ENCODE data around the gene ADAM17.
"Not testable (repeated sequence)": the region's sequence is repeated elsewhere in the genome, so short reads cannot be mapped to it uniquely, and the experiment has no call there.

ADAM17 gene

DNA sequence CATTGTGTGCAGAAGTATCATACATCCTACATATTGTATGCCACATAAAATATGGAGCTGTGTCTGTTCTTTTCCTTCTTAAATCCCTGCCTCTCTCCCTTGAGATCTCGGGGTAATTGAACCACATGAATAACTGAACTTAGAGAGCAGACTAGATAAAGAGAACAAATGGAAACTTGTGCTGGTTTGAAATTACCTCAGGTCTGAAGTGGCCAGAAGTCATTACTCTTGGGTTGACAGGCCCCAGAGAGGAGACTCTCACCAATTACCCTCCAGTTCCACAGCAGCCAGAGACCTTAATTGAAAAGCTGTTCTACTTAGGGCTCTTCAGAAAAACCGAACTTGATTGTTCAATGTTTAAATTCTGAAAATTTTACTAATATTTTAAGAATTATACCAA is 5.0 kb upstream of the ADAM17 start:
- H3K4me3 ChIP-seq (ENCODE audit: low read length), result no peak overlapping the region
- H3K4me1 ChIP-seq (ENCODE audit: insufficient read depth, low read length), result peaks cover 7% of the 10 kb centered on the region
- H3K9ac ChIP-seq (ENCODE audit: low read depth, low read length), result no peak overlapping the region
- no peaks in the 10 kb centered on the region for H3K27me3 ChIP-seq (ENCODE audit: insufficient read depth, low read length)
- H3K36me3 ChIP-seq (ENCODE audit: insufficient read depth, low read length), result 0 out of 2 replicates have a peak, but pooled peaks cover 8% of the 10 kb centered on the region
- H3K27ac ChIP-seq (ENCODE audit: low read depth, low read length), result no peak overlapping the region
- no peaks in the 10 kb centered on the region for H3K9me3 ChIP-seq (ENCODE audit: insufficient read depth, low read depth, low read length)
- 100% methylated on average over 1 of the region's 2 CpGs for WGBS

DNA sequence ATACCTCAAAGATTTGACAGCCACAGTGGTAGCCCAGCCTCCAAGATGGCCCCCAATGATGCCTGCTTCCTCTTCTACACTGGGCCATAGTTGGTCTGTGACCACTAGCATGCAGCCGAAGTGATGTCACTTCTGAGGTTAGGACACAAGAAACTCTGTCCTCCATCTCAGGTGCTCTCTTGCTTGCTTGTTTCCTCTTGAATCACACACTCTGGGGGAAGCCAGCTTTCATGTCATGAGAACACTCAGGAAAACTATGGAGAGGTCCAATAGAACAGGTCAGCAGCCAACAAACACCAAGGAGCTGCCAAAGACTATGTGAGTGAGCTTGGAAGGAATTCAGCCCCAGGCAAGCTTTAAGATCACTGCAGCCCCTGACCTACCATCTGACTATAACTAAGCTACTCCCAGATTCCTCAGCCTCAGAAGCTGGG is 3.3 kb upstream of the ADAM17 start:
- Histone ChIP-seq H3K36me3 (ENCODE audit: insufficient read depth, low read length) (0 out of 2 replicates have a peak, but pooled peaks cover 8% of the 10 kb centered on the region), H3K4me3 (ENCODE audit: low read length) (no peak overlapping the region), H3K4me1 (ENCODE audit: insufficient read depth, low read length) (peaks cover 15% of the 10 kb centered on the region), H3K27me3 (ENCODE audit: insufficient read depth, low read length) (no peaks in the 10 kb centered on the region), H3K9ac (ENCODE audit: low read depth, low read length) (no peak overlapping the region), H3K27ac (ENCODE audit: low read depth, low read length) (no peak overlapping the region), H3K9me3 (ENCODE audit: insufficient read depth, low read depth, low read length) (no peaks in the 10 kb centered on the region)
- WGBS, result 95% methylated on average over 1 of the region's 1 CpG

DNA sequence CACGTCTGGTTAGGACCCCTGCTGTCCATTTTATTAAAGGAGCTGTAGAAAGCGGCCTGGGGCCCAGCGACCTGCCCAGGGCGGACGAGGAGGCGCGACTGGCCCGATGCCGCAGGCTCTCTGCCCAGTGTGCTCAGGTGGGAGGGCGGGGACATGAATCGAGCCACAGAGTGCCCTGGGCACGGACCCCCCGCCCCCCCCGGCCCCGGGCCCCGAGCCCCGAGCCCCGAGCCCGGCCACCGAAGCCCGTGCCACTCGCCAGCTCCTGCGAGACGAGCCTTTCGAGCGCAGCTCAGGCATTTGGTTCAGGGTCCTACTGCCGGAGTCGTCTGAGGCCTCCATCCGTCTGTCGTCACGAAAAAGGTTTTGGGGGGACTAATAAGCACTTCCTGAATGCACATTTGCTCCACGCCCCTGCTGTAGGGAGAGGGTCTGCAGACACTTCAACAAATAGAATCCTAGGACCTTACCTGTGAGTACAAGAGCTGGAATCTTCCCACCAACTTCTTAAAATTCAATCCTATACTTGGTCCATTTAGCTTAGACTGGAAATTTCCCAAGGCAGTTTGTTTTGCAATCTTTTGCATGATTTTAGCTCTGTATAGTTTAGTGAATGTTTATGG is 602 bp upstream of the ADAM17 start:
- under 1% methylated on average over 31 of the region's 32 CpGs for WGBS
- no peaks in the 10 kb centered on the region for H3K9me3 ChIP-seq (ENCODE audit: insufficient read depth, low read depth, low read length)
- H3K36me3 ChIP-seq (ENCODE audit: insufficient read depth, low read length), result 0 out of 2 replicates have a peak, but pooled peaks cover 8% of the 10 kb centered on the region
- H3K4me1 ChIP-seq (ENCODE audit: insufficient read depth, low read length), result peaks cover 25% of the 10 kb centered on the region
- H3K4me3 ChIP-seq (ENCODE audit: low read length), result peak overlapping the region; percentile 94
- peak overlapping the region; percentile 94 for H3K9ac ChIP-seq (ENCODE audit: low read depth, low read length)
- H3K27me3 ChIP-seq (ENCODE audit: insufficient read depth, low read length), result no peaks in the 10 kb centered on the region
- peak overlapping the region; percentile 97 for H3K27ac ChIP-seq (ENCODE audit: low read depth, low read length)

DNA sequence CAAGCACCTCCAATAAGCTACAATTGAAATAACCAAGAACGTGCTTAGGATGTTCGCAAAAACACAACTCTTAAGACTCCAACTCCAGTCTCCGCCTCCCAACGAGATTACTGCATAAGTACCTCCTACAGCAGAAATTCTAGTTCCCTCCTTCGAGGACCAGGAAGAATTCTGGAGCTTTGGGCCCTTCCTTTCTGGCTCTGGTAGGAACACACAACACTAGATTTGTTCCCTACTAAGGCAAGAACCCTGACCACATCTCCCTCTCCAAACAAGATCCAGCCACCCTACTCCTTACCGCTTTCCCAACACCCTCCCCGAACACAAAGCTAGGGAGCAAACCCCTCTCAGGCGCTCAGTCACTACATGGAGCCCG is 721 bp downstream of the ADAM17 start:
- H3K27ac ChIP-seq (ENCODE audit: low read depth, low read length), result peak overlapping the region; percentile 97
- 1% methylated on average over 9 of the region's 9 CpGs for WGBS
- H3K4me1 ChIP-seq (ENCODE audit: insufficient read depth, low read length), result peaks cover 25% of the 10 kb centered on the region
- H3K9me3 ChIP-seq (ENCODE audit: insufficient read depth, low read depth, low read length), result no peaks in the 10 kb centered on the region
- peak overlapping the region; percentile 94 for H3K4me3 ChIP-seq (ENCODE audit: low read length)
- peak overlapping the region; percentile 94 for H3K9ac ChIP-seq (ENCODE audit: low read depth, low read length)
- H3K36me3 ChIP-seq (ENCODE audit: insufficient read depth, low read length), result 0 out of 2 replicates have a peak, but pooled peaks cover 8% of the 10 kb centered on the region
- no peaks in the 10 kb centered on the region for H3K27me3 ChIP-seq (ENCODE audit: insufficient read depth, low read length)

DNA sequence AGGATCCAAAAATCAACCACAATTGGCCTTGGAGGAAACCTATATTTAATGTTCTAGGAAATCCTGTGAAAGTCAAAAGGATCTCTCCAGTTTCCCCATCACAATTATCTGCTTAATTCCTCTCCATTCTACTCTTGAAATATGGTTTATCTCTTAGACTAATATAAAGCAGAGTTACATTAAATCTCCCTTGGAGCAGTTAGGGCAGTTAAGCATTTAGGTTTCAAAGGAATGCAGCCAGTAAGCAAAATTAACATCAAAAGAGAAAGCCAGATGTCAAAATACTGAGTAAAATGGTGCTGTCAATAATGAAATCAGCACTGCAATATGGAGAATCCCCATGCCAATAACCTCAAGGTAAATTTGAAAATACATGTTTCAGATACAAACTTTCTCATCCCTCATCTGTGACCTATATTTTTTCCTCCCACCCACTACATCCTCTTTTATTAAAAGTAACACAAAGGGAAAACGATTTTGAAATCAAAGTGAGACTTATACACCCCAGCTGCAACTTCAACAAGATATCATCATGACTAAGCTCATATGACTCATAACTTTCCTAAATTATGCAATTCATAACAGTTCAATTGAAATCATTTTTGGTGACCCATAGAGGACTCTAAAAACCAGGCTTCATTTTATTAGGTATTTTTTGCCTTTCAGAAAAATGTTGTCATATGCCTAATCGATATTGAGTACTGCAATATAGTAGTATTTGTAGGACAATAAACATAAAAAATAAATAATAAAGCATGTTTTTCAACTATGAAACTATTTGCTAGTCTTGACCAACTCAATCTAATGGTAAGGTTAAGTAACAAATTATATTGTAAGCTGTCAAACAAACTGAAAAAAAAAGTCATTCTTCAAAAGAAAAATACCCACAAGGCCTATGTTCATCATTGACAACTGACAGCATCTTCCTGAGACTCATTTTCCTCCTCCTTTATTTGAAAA is 3.1 kb downstream of the ADAM17 start:
- H3K4me3 ChIP-seq (ENCODE audit: low read length), result no peak overlapping the region
- no peaks in the 10 kb centered on the region for H3K27me3 ChIP-seq (ENCODE audit: insufficient read depth, low read length)
- no peak overlapping the region for H3K27ac ChIP-seq (ENCODE audit: low read depth, low read length)
- 71% methylated on average over 1 of the region's 2 CpGs for WGBS
- no peak overlapping the region for H3K9ac ChIP-seq (ENCODE audit: low read depth, low read length)
- H3K9me3 ChIP-seq (ENCODE audit: insufficient read depth, low read depth, low read length), result no peaks in the 10 kb centered on the region
- H3K4me1 ChIP-seq (ENCODE audit: insufficient read depth, low read length), result peaks cover 27% of the 10 kb centered on the region
- H3K36me3 ChIP-seq (ENCODE audit: insufficient read depth, low read length), result no peaks in the 10 kb centered on the region

DNA sequence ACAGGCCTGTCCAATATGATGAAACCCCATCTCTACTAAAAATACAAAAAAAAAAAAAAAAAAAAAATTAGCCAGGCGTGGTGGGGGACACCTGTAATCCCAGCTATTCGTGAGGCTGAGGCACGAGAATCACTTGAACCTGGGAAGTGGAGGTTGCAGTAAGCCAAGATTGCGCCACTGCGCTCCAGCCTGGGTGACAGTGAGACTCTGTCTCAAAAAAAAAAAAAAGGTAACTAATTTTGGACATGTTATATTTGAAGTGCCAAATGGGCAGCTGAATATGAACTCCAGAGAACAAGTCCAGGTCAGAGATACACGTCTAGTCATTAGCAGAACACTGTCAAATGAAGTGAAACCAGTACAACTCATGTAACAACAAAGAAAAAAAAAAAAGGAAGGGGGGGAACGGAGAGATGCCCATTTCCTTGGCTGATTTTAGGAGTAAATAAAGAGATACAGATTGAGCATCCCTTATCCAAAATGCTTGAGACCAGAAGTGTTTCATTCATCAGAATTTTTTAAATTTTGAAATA is 4.7 kb downstream of the ADAM17 start:
- not testable (repeated sequence) for H3K27ac ChIP-seq (ENCODE audit: low read depth, low read length); H3K4me3 ChIP-seq (ENCODE audit: low read length); H3K9me3 ChIP-seq (ENCODE audit: insufficient read depth, low read depth, low read length); H3K27me3 ChIP-seq (ENCODE audit: insufficient read depth, low read length); H3K36me3 ChIP-seq (ENCODE audit: insufficient read depth, low read length); H3K9ac ChIP-seq (ENCODE audit: low read depth, low read length)
- WGBS, result 93% methylated on average over 7 of the region's 7 CpGs
- H3K4me1 ChIP-seq (ENCODE audit: insufficient read depth, low read length), result peaks cover 27% of the 10 kb centered on the region

DNA sequence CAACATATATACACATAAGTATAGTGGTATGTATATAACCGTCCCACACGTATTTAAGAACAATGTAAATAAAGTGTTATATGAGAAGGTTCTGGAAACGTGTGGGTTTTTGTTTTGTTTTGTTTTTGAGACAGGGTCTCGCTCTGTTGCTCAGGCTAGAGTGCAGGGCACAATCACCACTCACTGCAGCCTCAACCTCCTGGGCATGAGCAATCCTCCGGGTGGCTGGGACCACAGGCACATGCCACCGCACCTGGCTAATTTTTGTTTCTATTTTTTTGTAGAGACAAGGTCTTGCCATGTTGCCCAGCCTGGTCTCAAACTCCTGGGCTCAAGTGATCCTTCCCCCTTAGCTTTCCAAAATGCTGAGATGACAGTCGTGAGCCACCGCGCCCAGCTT is 6.2 kb downstream of the ADAM17 start:
- H3K9ac ChIP-seq (ENCODE audit: low read depth, low read length), result no peak overlapping the region
- H3K9me3 ChIP-seq (ENCODE audit: insufficient read depth, low read depth, low read length), result no peaks in the 10 kb centered on the region
- H3K27me3 ChIP-seq (ENCODE audit: insufficient read depth, low read length), result no peaks in the 10 kb centered on the region
- H3K4me3 ChIP-seq (ENCODE audit: low read length), result no peak overlapping the region
- WGBS, result 97% methylated on average over 9 of the region's 9 CpGs
- no peaks in the 10 kb centered on the region for H3K36me3 ChIP-seq (ENCODE audit: insufficient read depth, low read length)
- no peak overlapping the region for H3K27ac ChIP-seq (ENCODE audit: low read depth, low read length)
- peaks cover 24% of the 10 kb centered on the region for H3K4me1 ChIP-seq (ENCODE audit: insufficient read depth, low read length)

DNA sequence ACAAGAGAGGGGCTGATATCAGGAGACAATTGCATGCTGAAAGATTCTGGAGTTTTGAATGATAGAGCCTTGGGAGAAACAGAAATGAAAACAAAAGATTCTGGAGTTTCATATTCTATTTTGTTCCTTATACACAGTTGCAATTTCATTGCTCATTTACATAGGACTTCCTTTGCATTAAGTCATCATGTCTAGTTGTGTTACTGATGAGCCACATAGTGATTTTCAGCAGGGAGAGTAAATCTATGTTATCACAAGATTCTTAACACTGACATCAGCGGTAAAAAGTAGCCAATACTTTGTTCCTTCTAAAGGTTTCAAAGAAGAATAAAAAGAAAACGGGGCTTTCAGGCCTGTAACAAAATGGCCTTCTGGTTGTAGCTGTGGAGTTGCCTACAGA is 7.1 kb downstream of the ADAM17 start:
- Histone ChIP-seq H3K36me3 (ENCODE audit: insufficient read depth, low read length) (no peaks in the 10 kb centered on the region), H3K27me3 (ENCODE audit: insufficient read depth, low read length) (no peaks in the 10 kb centered on the region), H3K4me3 (ENCODE audit: low read length) (no peak overlapping the region), H3K9me3 (ENCODE audit: insufficient read depth, low read depth, low read length) (no peaks in the 10 kb centered on the region), H3K4me1 (ENCODE audit: insufficient read depth, low read length) (peaks cover 18% of the 10 kb centered on the region), H3K27ac (ENCODE audit: low read depth, low read length) (no peak overlapping the region), H3K9ac (ENCODE audit: low read depth, low read length) (no peak overlapping the region)
- 81% methylated on average over 2 of the region's 2 CpGs for WGBS

DNA sequence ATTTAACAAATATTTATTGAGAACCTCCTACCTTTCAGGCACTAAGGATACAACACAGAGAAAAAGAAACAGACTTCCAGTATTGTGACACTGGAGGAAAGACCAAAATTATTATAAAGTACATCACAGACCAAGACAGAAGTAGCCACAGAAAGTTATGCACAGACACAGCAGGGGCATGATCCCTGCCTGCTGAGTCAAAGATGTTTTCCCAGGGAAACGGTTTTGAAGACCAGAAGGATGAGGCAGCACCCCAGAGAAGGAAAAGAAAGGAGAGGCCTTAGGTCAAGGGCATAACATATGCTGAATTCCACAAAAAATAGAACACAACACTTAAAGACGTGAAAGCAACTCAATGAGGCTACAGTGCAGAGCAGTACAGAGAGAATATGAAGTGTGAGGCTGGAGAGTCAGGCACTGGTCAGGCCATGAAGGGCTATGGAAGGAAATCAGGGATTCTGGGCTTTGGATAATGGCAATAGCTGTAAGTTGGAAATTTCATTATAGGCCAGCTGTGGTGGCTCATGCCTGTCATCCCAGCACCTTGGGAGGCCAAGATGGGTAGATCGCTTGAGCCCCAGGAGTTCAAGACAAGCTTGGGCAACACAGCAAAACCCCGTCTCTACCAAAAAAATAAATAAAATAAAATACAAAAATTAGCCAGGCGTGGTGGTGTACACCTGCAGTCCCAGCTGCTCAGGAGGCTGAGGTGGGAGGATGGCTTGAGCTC is 8.2 kb downstream of the ADAM17 start:
- no peak overlapping the region for H3K9ac ChIP-seq (ENCODE audit: low read depth, low read length)
- H3K27me3 ChIP-seq (ENCODE audit: insufficient read depth, low read length), result no peaks in the 10 kb centered on the region
- H3K4me1 ChIP-seq (ENCODE audit: insufficient read depth, low read length), result peaks cover 16% of the 10 kb centered on the region
- 72% methylated on average over 5 of the region's 5 CpGs for WGBS
- no peaks in the 10 kb centered on the region for H3K36me3 ChIP-seq (ENCODE audit: insufficient read depth, low read length)
- no peak overlapping the region for H3K4me3 ChIP-seq (ENCODE audit: low read length)
- no peak overlapping the region for H3K27ac ChIP-seq (ENCODE audit: low read depth, low read length)
- no peaks in the 10 kb centered on the region for H3K9me3 ChIP-seq (ENCODE audit: insufficient read depth, low read depth, low read length)

DNA sequence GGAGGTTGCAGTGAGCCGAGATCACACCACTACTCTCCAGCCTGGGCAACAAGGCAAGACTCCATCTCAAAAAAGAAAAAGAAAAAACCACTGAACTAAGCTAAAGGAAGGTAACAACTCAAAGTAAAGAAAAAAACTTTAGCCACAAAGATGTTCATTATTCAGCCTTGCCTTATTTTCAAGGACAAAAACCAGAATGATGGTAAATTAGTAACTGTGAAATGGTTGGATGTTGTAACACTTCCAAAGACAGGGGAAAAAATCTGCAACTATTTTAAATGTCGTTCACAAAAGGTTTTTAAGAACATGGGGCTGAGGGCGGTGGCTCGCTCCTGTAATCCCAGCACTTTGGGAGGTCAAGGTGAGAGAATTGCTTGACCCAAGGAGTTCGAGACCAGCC is 10.1 kb downstream of the ADAM17 start:
- Histone ChIP-seq H3K4me1 (ENCODE audit: insufficient read depth, low read length) (peaks cover 9% of the 10 kb centered on the region), H3K4me3 (ENCODE audit: low read length) (no peak overlapping the region), H3K9me3 (ENCODE audit: insufficient read depth, low read depth, low read length) (no peaks in the 10 kb centered on the region), H3K27me3 (ENCODE audit: insufficient read depth, low read length) (no peaks in the 10 kb centered on the region), H3K36me3 (ENCODE audit: insufficient read depth, low read length) (0 out of 2 replicates have a peak, but pooled peaks cover 6% of the 10 kb centered on the region), H3K27ac (ENCODE audit: low read depth, low read length) (no peak overlapping the region), H3K9ac (ENCODE audit: low read depth, low read length) (no peak overlapping the region)
- WGBS, result over 99% methylated on average over 5 of the region's 5 CpGs

Measured in HUES64 (cell line).